CD4-positive, alpha-beta T cell (primary cell): ENCODE data around the gene SUGP1. TPM values are rescaled to one million over a fixed set of nuclear protein-coding genes. Genes with fewer than 3 reads are reported as not detected.

Experiments
- ATAC-seq: fragments of 200-7000 bp; cut with Tn5 transposase; one replicate; pipeline ENCODE4 v1.10.0; 2022; ENCODE audit warnings: mild to moderate bottlenecking; ENCODE audit not compliant: poor library complexity
- CTCF ChIA-PET: fragments of 350-600 bp; sonication (Branson Sonifier 250); formaldehyde crosslinking; loops from one replicate; lab custom pipeline; 2021; ENCODE audit warnings: antibody characterized with exemption, inconsistent platforms; lab: Charles Lee
- POLR2A ChIA-PET: fragments of 350-600 bp; sonication (Branson Sonifier 250); formaldehyde crosslinking; loops from one replicate; lab custom pipeline; 2021; ENCODE audit warnings: antibody characterized with exemption, inconsistent platforms; lab: Charles Lee
- DNase-seq, 14 experiments: peaks; one replicate each; pipeline ENCODE4 v3.0.0-alpha.2; 2013 to 2020; ENCODE audit warnings: mixed read lengths in 2 of 14
- H3K27ac ChIP-seq, 2 donors: one replicate each; pipeline versions ENCODE4 v1.5.1 to v1.7.0; 2013; ENCODE audit warnings: low read length in 2 of 2, low read depth in 1 of 2, mild to moderate bottlenecking in 1 of 2
- H3K27me3 ChIP-seq, 2 experiments: 1 replicate in 1 of 2; 2 replicates in 1 of 2; pipeline versions ENCODE4 v1.6.1 to v1.7.0; 2013; ENCODE audit warnings: low read length in 2 of 2, control low read depth in 1 of 2, mild to moderate bottlenecking in 1 of 2, moderate library complexity in 1 of 2; ENCODE audit not compliant: insufficient read depth in 2 of 2, control insufficient read depth in 1 of 2
- H3K36me3 ChIP-seq: one replicate; pipeline ENCODE4 v1.6.1; 2013; ENCODE audit warnings: low read length, control low read depth; ENCODE audit not compliant: insufficient read depth
- H3K4me1 ChIP-seq: one replicate; pipeline ENCODE4 v1.6.1; 2013; ENCODE audit warnings: low read length, control low read depth; ENCODE audit not compliant: insufficient read depth
- H3K4me3 ChIP-seq: one replicate; pipeline ENCODE4 v1.5.1; 2013; ENCODE audit warnings: mild to moderate bottlenecking, low read length, moderate library complexity
- H3K9me3 ChIP-seq, 2 experiments: 1 replicate in 1 of 2; 2 replicates in 1 of 2; pipeline versions ENCODE4 v1.6.1 to v1.7.0; 2013; ENCODE audit warnings: low read length in 2 of 2, mild to moderate bottlenecking in 2 of 2, control low read depth in 1 of 2, moderate library complexity in 1 of 2; ENCODE audit not compliant: control insufficient read depth in 1 of 2, insufficient read depth in 1 of 2
- H3K27ac Mint-ChIP-seq: one replicate; pipeline ENCODE4 v1.8.0; 2020; ENCODE audit warnings: mixed read lengths
- H3K27me3 Mint-ChIP-seq: one replicate; pipeline ENCODE4 v1.8.0; 2021; ENCODE audit warnings: mixed read lengths
- H3K36me3 Mint-ChIP-seq: one replicate; pipeline ENCODE4 v1.8.0; 2021; ENCODE audit warnings: low read depth, mixed read lengths
- H3K4me1 Mint-ChIP-seq: one replicate; pipeline ENCODE4 v1.8.0; 2021; ENCODE audit warnings: low read depth, mixed read lengths
- H3K4me3 Mint-ChIP-seq: one replicate; pipeline ENCODE4 v1.8.0; 2020; ENCODE audit warnings: mild to moderate bottlenecking, mixed read lengths
- H3K9me3 Mint-ChIP-seq: one replicate; pipeline ENCODE4 v1.8.0; 2020; ENCODE audit warnings: mixed read lengths
- intact Hi-C, 2 experiments: fragments of 100-400 bp; cut with DNase I in 1 of 2; cut with micrococcal nuclease in 1 of 2; formaldehyde crosslinking; loops; one replicate each; pipeline versions ENCODE4 v1.15.1 to v1.9.0; 2023 to 2025; cut with DNase I, micrococcal nuclease
- total RNA-seq, 174 experiments: library from RNA in 2 of 174; stranded (reverse) in 2 of 174; gene quantifications; one replicate each; pipeline ENCODE4 v1.2.3 and lab custom pipeline; 2021 to 2026
- TF ChIP-seq, protein P1 (sequence below): fragments of 200-600 bp; IDR thresholded peaks from one replicate; pipeline ENCODE4 v1.8.0; 2022; ENCODE audit warnings: antibody characterized with exemption, mild to moderate bottlenecking

Gene SUGP1
- total RNA-seq, 2 experiments from 2014 or later = 49.7 to 56.0 TPM

DNA sequence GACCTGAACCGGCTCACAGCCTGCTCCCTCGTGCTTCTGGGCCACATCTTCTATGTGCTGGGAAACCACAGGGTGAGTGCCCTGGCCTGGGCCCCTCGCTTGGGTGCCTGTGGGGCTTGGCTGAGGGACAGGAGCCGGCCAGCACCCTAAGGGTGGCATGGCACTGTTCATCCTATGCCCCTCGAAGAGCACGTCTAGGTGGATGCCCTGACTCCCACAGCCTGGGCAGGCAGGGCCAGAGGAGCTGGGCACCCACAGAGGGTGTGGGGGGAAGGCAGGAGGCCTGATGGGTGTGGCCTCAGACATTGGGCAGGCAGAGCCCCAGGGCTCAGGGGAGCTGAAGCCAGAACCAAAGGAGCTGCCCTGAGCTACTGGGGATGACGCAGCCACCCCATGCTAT, 29.1 kb upstream of the SUGP1 start:
- peaks cover 84% of the 10 kb centered on the region for H3K36me3 ChIP-seq

DNA sequence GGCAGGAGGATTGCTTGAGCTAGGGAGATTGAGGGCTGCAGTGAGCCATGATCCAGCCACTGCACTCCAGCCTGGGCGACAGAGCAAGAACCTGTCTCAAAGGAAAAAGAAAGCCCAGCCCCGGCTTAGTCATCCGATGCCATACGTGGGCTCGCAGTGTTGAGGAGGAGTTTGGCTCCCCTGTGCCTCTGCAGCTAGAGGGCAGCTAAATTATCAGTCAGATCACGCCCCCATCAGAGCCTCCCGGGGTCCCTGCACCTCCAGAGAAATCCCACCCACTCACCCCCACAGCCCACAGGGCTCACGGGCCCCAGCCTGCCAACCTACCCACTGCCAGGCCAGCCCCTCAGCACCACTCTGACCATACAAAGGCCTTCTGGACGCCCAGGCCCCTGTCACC, 28.0 kb upstream of the SUGP1 start:
- TF ChIP-seq, protein P1, sequence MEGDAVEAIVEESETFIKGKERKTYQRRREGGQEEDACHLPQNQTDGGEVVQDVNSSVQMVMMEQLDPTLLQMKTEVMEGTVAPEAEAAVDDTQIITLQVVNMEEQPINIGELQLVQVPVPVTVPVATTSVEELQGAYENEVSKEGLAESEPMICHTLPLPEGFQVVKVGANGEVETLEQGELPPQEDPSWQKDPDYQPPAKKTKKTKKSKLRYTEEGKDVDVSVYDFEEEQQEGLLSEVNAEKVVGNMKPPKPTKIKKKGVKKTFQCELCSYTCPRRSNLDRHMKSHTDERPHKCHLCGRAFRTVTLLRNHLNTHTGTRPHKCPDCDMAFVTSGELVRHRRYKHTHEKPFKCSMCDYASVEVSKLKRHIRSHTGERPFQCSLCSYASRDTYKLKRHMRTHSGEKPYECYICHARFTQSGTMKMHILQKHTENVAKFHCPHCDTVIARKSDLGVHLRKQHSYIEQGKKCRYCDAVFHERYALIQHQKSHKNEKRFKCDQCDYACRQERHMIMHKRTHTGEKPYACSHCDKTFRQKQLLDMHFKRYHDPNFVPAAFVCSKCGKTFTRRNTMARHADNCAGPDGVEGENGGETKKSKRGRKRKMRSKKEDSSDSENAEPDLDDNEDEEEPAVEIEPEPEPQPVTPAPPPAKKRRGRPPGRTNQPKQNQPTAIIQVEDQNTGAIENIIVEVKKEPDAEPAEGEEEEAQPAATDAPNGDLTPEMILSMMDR = no peak
- Histone ChIP-seq H3K36me3 (peaks cover 82% of the 10 kb centered on the region), H3K27me3 (no peaks in the 10 kb centered on the region), H3K4me3 (no peak overlapping the region), H3K9me3 (no peaks in the 10 kb centered on the region), H3K4me1 (no peaks in the 10 kb centered on the region), H3K27ac (no peak overlapping the region)
- DNase-seq = no peak
- Mint-ChIP-seq H3K4me3 (no peak overlapping the region), H3K36me3 (peaks cover 69% of the 10 kb centered on the region), H3K27ac (no peak overlapping the region), H3K9me3 (no peaks in the 10 kb centered on the region), H3K4me1 (no peaks in the 10 kb centered on the region), H3K27me3 (no peaks in the 10 kb centered on the region)
- POLR2A ChIA-PET = no interaction called here
- intact Hi-C loops = no loop called here
- ATAC-seq = no peak
- CTCF ChIA-PET = no interaction called here

More for the DNA sequence above, 29.1 kb upstream of the SUGP1 start:
- CTCF ChIA-PET = no interaction called here
- Histone ChIP-seq H3K4me3 (no peak overlapping the region), H3K4me1 (no peaks in the 10 kb centered on the region), H3K27ac (no peak overlapping the region), H3K27me3 (no peaks in the 10 kb centered on the region), H3K9me3 (no peaks in the 10 kb centered on the region)
- peaks cover 71% of the 10 kb centered on the region for H3K36me3 Mint-ChIP-seq
- ATAC-seq = no peak
- no peaks in the 10 kb centered on the region for H3K9me3 Mint-ChIP-seq
- no peaks in the 10 kb centered on the region for H3K27me3 Mint-ChIP-seq
- H3K27ac Mint-ChIP-seq = no peak overlapping the region
- no peaks in the 10 kb centered on the region for H3K4me1 Mint-ChIP-seq
- intact Hi-C loops = no loop called here
- POLR2A ChIA-PET = no interaction called here
- peak in 1 of 14 experiments; percentile 17 for DNase-seq
- no peak overlapping the region for H3K4me3 Mint-ChIP-seq
- TF ChIP-seq, protein P1 = no peak

- ChIA-PET CTCF (no interaction called here), POLR2A (no interaction called here)
- Histone ChIP-seq H3K9me3 (no peaks in the 10 kb centered on the region), H3K4me3 (no peak overlapping the region), H3K27me3 (no peaks in the 10 kb centered on the region), H3K4me1 (no peaks in the 10 kb centered on the region), H3K27ac (no peak overlapping the region), H3K36me3 (peaks cover 82% of the 10 kb centered on the region)
- TF ChIP-seq, protein P1 = no peak
- no peak for ATAC-seq
- DNase-seq = no peak
- Mint-ChIP-seq H3K27ac (no peak overlapping the region), H3K36me3 (peaks cover 70% of the 10 kb centered on the region), H3K4me1 (no peaks in the 10 kb centered on the region), H3K9me3 (no peaks in the 10 kb centered on the region), H3K4me3 (no peak overlapping the region), H3K27me3 (no peaks in the 10 kb centered on the region)
- intact Hi-C loops = no loop called here
Observed at GRCh38 chr19:19347401-19348110, 27.2 kb upstream of the SUGP1 start.
